Right ventricle myocardium inferior (tissue), 1 donor: ENCODE measurements around the gene DAD1. TPM values are rescaled to one million over a fixed set of nuclear protein-coding genes. Genes with fewer than 3 reads are reported as not detected.

ENCODE experiments used
- ATAC-seq: fragments of 200-7000 bp; cut with Tn5 transposase; one replicate; pipeline ENCODE4 v1.9.1; 2020; ENCODE audit warnings: mild to moderate bottlenecking, moderate library complexity
- DNase-seq: peaks from one replicate; pipeline ENCODE4 v3.0.0; 2021; ENCODE audit errors: missing footprints
- intact Hi-C: fragments of 100-400 bp; cut with DNase I; formaldehyde crosslinking; loops from one replicate; pipeline ENCODE4 v1.11.0; 2022
- total RNA-seq: library from RNA; stranded (reverse); fragmentation: NEBNext Ultra II Directional; extraction: Animal tissue kit (Norgen Biotek cat#: 25700); gene quantifications from one replicate; pipeline ENCODE4 v1.2.1, GENCODE V29; 2021
- donor health status: DM: no; HTN: yes; CAD: no; lungs with severe emphysema.

Gene DAD1
- total RNA-seq, 1 donor from 2014 or later, result 143 TPM

DNA sequence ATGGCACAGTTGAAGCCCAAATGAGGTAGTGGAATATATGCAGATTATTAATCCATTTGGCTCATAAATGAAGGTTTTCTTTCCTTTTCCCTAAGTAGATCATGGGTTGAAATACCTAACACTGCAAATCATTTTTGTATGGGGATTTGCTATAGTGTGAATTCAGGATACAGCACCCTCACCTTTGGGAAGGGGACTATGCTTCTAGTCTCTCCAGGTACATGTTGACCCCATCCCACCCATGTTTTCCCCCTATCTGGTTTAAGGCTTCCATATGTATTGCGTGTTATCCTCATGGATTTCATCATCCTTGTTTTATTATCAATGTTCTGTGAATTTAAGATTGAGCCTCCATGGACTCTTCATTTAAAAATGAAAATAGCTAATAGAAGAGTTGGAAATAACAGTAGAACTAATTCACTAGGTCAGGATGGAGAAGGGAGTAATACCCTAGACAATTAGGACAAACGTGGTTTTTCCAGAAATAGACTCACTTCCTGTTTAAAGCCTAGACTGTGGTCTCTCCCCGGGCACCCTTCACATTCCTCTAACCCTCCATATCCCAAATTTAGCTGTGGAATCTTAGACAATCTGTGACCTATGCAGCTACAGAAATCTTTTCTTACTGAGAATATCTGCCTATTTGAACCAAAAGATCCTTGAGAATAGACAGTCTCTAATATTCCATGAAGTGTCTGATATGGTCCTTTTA is 56.5 kb downstream of the DAD1 start:
- no peak for ATAC-seq
- intact Hi-C loops, result no loop called here

DNA sequence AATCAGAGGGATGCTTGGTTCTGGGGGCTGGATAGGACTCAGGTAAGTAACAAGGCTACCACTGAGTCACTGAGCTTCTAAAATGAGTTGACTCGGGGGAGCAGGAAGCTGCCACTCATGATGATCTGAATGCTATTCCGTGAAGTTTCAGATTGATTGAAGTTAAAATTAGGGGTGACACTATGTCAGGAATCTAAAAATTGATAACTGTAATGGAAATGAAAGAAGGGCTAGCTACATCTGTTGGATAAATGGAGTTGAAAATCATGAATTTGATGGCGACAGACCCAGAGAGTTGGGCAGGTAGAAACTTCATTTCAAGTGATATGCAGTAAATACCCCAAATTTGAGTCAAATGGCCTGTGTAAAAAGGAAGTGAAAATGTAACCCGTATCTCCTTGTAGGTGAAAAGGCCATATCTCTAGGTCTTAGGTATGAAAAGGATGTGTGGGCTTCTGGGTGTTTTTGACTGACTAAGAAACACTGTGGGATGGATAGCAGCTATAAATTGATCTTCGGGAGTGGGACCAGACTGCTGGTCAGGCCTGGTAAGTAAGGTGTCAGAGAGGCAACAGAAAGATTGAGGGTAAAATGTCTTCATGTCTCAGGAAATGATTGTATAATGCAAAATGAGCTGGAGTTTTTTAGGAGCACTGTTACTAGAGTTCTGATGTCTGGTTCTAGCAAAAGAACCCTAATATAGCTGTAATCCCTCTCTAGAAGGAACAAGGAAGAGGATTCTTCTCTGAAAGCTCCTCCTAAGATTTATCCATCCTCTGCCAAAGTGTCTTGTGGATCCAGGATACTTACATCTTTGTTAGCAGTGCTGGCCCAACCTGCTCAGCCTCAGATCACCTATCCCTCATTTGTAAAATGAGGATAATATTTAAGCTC is 57.3 kb downstream of the DAD1 start:
- intact Hi-C loops, result no loop called here
- ATAC-seq (no peak), DNase-seq (no peak)

More for the DNA sequence above, 56.5 kb downstream of the DAD1 start:
- no peak for DNase-seq

DNA sequence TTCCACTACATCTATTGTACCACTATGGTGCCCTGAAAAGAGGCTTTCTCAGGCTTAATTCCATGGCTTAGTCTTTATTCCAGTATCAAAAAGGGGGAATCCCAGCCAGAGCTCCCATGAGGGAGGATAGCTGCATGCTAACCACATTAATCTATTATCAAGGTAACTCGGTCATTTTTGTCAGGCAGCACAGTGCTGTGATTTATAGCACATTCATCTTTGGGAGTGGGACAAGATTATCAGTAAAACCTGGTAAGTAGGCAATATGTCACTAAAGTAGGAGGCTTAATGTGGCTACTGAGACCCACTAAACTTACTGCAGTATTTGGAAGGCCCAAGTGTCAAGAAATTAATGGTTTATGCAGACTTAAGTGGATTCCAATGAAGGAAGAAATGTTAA is 58.9 kb downstream of the DAD1 start:
- DNase-seq, result no peak
- no peak for ATAC-seq
- intact Hi-C loops, result no loop called here

DNA sequence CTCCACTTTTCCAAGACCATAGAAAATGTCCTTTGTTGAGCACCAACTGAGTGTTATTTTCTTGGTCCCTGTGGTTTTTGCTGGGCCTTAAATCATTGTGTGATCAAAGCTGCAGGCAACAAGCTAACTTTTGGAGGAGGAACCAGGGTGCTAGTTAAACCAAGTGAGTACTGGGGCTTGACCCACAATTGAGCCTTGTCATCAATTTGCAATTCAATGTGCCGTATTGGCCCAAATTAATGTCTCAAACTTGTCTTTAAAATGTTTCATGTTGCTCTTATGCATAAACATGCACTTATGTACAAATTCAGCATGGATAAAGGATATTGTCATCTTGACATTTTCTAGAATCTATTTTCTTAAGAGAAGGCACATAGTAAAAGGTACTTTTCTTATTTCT is 62.3 kb downstream of the DAD1 start:
- DNase-seq, result no peak
- intact Hi-C loops, result no loop called here
- no peak for ATAC-seq

DNA sequence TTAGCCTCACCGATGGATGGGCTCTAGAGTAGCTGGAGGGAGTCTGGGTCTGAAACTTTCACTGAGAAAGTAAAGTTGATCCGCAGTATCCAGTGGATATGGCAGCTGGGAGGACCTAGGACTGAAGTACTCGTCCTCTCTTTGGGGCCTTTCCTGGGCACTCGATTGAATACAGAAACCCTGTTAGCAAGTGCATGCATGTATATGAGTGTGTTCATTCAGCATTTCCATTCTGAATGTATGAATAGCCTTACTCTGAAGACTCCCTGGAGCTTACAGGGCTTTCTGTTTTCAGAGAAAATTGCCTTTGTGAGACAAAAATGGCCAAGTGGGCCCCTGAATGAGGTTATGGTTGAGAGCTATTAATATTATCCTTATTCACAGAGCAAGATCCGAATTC is 62.8 kb downstream of the DAD1 start:
- no peak for ATAC-seq
- no peak for DNase-seq
- intact Hi-C loops, result no loop called here

DNA sequence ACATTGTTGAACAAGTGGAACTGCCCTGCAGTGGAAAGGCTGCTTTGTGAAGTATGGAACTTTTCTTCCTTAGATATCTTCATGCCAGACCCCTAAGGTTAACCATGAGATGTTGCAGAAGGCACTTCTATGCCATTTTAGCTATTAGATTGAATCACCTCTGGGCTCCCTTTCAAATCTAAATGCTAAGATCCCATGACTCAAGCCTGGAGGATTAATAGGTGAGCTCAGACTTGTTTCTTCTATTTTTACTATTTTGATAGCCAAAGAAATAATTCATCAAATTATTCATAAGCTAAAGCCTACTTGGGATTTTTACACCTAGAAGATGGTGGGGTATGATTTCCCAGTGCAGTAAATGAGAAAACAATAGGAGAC is 64.3 kb downstream of the DAD1 start:
- ATAC-seq, result no peak
- DNase-seq, result no peak
- intact Hi-C loops, result no loop called here

DNA sequence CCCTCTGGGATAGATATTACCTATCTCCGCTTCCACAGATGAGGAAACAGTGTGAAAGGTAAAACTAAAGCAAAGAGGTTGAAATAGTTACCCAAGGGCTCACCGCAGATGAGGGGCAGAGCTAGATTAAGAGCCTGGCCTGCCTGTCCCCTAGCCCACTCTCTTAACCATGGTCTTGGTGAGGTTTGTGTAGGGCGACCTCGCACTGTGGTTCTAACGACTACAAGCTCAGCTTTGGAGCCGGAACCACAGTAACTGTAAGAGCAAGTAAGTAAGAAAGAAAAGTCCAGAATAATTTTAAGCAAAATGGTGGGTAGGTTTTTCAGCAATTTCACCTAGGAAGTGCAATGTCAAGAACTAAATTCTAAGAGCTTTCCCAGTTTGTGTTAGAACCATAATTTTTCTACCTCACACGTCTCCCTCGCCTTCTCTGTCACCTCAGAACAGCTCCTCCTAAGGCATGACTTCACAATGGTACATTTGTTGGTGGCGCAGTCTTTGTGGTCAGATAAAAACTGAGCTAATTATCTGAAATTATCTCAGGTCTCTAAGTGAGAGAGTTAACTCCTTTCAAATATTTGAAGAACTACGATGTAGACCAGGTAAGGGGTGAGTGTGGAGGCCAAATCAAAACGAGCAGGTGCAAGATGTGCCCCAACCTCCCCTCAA is 64.8 kb downstream of the DAD1 start:
- intact Hi-C loops, result no loop called here
- ATAC-seq (no peak), DNase-seq (no peak)

DNA sequence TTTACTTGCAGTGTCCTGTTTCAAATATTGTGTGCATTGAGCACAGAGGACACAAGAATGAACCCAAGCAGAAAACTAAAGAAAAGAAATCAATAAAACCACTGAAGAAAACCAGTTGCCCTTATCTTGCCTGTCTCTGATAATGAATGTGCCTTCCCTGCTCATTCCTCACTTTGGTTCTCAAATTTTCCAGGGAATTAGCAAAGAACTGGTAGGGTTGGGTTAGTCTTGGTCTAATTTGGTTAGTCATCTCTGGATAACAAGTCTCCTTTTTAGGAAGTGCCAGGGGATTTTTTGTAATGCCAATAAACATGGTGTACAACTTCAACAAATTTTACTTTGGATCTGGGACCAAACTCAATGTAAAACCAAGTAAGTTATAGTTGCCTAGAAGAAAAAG is 65.7 kb downstream of the DAD1 start:
- intact Hi-C loops, result no loop called here
- no peak for DNase-seq
- no peak for ATAC-seq

DNA sequence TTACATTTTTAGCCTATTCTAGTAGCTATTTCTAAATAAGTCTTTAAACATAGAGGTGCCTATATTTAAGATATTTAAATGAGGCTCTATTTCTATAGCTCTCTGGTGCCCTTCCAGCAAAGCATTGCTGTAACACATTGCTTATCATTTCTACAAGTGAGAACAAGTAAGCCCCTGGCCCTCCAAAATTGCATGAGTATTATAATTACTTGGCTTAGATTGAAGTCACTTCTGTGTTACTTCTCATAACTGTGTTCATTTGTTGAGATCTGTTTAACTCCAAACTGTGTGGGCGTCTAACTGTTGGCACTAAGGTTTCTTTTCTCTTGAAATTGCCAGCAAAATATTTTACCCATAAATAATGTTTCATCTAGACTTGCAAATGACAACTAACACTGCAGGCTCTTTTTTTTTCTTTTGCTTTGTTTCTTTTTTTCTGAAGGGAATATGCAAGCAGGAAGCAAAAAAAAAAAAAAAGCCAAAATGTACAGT is 66.5 kb downstream of the DAD1 start:
- no peak for ATAC-seq

DNA sequence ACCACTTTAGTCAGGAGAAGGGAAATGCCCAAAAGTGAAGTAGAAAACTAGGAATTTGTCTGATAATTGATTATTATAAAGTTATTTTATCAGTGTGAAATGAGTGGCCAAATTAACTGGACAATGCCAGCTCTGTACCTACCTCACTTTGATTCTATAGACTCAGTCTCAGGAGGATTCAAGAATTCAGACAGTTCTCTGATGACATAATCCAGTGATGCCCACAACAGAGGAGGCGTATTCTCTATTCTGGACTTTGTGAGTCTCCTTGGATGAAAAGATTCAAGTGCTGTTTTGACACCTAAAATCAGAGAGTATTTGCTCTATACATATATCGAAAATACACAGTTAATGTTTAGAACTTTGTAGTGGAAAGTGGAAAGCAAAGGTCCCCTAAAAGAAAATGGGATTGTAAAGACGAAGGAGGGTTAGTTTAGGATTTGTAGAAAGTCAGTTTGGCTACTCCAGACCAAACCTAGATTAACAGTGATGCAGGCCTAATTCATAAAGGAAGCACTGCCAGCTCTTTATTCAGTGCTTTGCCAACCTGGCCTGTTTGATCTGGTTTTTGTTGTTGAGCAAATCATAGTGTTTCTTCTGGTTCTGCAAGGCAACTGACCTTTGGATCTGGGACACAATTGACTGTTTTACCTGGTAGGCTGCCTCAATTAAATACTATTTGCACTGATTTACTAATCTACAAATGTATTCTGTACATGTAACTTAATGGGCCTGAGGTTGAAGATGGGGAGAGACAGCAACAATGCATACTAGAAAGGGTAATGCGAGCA is 67.4 kb downstream of the DAD1 start:
- no peak for ATAC-seq
- no peak for DNase-seq
- intact Hi-C loops, result no loop called here

More for the DNA sequence above, 66.5 kb downstream of the DAD1 start:
- no peak for DNase-seq
- intact Hi-C loops, result no loop called here

DNA sequence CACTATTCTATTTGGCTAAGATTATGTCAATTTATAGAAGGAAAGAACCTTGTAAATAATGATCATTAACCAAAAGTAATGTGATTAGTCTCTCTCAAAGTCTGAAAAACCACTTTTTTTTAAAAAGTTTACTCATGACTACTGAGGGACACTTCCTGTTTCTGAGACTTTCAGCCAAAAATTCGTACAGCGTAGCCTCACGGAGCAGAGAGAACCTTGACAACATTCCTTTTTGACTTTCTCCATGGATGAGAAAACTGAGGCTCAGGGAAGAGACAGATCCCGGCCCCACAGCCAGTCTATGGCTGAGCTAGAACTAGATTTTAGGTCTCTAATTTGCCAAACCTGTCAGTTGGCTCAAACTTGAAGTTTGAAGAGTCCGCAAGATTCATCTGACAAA is 68.2 kb downstream of the DAD1 start:
- intact Hi-C loops, result no loop called here
- no peak for DNase-seq
- no peak for ATAC-seq

DNA sequence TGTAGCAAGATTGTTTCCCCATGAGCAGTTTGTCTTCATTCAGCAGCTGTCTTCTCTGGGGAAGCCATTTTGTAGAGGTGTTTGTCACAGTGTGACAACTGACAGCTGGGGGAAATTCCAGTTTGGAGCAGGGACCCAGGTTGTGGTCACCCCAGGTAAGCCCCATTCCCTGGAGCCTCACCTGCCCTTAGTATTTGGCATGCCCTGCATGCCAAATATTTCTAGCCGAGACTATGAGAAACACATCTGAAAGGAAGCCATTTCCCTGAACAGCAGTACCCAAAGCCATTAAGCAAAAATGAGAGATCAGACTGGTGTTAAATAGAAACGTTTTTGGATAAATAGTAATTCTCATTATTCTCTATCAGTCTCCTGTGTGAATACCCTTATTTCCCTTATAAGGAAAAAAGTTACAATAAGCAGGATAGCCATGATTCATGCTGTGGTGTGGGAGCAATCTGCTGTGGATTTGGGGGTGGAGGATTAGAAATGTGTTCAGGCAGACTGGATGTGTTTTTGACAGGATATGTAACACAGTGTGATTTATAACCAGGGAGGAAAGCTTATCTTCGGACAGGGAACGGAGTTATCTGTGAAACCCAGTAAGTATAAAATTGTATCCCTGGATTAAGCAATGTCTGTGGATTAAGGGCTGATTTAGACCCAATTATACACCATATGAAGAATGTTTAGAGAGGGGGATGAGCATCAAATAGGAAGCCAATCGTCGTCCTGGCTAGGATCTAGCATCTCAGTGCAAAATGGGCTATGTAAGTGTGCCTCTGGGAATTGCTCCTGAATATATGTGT is 68.9 kb downstream of the DAD1 start:
- ATAC-seq (no peak), DNase-seq (no peak)
- intact Hi-C loops, result no loop called here

DNA sequence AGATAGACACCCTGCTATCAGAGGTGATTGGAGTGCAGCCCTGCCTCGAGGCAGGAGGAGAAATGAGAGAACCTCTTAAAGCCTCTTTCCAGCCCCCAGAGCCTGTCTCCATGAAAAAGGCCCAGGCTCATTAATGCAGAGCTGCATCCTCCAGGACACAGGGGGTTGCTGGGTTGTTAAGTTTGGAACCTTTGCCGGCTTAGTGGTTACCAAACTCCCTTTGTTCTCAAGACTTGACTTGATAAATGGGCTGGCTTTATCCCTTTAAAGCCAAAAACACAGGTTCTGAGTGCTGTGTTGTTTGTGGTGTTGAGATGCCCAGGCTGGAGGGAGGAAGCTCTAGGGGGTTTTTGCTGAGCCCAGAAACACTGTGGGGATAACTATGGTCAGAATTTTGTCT is 71.0 kb downstream of the DAD1 start:
- DNase-seq (no peak), ATAC-seq (no peak)
- intact Hi-C loops, result no loop called here

DNA sequence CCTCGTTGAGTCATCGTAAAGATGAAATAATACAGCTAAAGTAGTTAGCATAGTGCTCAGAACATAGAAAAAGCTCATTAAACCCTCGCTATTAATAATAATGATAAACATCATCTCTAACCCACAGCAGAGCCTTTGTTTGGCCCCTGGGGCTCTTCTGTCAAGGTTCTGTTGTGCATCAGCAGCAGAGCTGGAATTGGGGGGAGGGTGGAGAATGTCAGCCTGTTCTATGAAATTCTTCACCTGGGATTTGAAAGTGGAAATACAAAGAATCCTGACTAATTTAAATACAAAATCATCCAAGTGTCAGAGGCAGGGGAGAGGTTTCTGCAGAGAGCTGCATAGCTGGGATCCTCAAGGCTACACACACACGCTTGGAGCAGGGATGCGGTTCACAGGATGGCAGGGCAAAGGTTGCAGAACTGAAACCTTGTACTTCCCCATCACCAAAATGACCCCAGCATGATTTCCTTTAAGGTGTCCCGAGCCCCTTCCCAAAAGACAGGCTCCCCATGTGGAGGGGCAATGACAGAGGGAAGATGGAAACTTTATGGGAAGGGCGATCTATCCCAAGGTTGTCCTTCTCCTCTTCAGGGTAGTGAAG is 71.8 kb downstream of the DAD1 start:
- DNase-seq (no peak), ATAC-seq (no peak)
- intact Hi-C loops, result no loop called here

DNA sequence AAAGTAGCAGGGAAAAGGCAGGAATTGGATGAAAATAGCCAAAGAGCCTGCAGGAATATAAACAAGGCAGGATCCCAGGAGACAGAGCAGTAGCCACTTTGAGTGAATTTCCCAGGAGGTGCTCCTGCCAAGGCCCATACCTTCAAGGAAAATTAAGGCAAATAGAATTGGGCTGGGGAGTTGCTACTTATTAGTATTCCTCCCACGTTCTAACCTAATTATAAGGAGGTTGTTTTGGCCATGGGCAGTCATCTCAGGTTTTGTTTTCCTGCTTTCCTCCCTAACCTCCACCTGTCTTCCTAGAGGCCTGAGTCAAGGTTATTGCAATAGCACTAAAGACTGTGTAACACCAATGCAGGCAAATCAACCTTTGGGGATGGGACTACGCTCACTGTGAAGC is 73.1 kb downstream of the DAD1 start:
- ATAC-seq (no peak), DNase-seq (no peak)
- intact Hi-C loops, result loop anchor here (2.0 kb wide), 1 partner anchor 33 kb away; no protein-coding TSS in a partner anchor
